NCI-H510A treated with DMSO at 0.1 percent for 48 hours (cell line): ENCODE data around the gene ASAP2.
A peak's percentile ranks its signal among the peaks of the same experiment; 100 is the strongest.

Experiments
- DNase-seq: peaks from one replicate; lab custom pipeline; 2025; lab: John Stamatoyannopoulos, UW

The ASAP2 gene

DNA sequence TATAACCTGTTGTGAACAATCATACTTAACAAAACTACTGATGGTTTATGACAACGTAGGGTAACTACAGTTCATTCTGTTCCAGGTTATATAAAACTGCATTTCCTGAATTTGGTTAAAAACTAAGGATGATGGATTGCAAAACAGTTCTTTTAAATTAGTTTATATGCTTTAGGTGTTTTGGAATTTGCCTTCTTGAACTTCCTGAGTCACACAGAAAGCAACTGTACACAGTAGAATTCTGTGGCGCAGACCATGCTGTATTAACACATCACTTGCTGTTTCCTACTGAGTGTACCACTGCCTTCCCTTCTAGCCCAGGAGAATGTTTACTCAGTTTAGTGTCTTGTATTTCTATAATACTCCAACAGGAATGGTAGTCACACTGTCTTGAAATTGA lies 197.3 kb downstream of the ASAP2 start:
- no peak for DNase-seq

DNA sequence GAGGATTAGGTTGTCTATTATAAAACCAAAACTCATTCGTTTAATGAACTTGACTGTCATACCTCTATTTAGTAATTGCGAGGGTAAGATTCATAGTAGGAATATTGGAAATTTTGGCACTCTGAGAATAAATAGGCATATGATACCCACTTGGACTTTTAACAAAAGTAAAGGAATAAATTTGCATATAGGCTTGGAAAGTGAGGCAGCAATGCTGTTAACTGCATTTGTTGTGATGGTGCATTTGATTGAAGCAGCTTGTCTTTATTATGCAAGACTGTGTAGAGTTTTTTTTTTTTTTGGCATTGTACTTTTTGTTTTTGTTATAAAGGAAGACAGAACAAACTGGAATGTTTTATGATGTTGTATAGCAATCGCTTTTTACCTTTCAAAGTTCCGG lies 197.8 kb downstream of the ASAP2 start:
- DNase-seq, result no peak

DNA sequence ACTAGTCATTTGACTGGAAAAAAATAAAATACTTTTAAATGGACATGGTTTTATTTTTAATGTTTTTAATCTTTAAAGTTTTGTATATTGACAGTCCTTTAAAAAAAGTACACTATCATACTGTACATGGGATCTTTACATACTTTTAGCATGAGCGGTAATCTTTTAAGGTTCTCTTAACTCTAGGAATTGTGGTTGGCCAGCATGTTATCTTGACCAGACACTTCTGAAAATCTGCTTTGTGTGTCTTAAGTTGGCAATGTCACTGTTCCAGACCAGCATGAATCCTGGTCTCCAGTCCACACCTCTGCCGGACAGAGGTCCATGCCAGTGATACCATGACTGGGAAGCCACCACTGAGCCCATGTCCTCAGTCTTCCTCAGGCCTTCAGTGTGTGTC lies 199.0 kb downstream of the ASAP2 start:
- no peak for DNase-seq

DNA sequence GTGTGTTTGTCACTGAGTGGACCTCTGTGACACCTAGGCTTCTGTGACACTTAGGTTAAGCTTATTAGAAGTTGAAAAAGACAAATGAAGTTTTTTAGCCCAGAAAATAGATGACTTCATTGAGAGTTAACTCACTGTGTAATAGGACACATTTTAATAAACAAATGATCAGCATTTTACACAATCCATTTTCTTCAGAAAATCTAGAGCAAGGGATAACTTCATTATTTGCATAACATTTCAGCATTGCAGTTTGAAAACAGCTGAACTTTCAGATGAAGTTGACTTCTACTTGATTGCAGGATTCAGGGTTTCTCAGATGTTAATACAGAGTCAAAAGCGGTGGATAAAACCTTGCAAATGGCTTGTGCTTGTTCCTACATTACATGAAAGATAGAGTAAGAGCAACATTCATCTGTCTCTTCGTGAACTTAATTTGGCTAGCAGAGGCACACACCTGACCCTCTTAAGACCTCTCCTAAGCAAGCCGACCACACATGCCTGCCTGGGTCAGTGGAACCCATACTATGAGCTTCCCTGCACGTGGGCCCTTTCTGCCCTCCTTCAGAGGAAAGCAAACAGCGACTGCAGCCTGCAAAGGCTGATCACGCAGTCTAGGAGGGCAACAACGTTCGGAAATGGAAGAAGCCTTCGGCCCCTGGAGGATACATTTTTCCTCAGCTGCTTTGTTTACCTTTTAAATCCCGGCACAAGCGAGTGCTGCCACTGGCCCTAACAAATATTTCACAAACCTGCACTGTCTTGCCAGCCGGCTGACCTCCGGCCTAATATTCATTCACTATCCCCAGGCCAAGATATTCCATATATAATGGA lies 200.1 kb downstream of the ASAP2 start:
- DNase-seq, result no peak

DNA sequence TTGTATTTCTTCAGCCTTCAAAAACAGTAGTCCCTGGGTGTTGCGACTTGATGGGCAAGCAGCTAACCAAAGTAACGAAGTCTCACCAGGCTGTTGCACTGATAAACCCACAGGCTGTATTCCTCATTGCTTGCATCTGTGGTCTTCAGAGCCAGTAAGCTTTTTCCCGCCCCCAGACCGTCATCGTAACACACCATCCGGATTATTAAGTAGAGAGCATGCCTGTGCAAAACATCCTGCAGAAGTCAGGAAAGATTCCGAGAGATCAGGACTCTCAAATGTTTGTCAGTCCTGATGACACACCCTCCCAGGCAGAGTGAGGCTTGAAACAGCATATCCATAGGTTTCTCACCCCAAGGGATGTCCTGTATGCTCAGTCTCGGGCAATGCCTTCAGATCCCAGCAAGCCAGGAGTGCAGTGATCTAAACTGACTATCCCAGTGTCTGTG lies 200.8 kb downstream of the ASAP2 start:
- DNase-seq, result no peak

DNA sequence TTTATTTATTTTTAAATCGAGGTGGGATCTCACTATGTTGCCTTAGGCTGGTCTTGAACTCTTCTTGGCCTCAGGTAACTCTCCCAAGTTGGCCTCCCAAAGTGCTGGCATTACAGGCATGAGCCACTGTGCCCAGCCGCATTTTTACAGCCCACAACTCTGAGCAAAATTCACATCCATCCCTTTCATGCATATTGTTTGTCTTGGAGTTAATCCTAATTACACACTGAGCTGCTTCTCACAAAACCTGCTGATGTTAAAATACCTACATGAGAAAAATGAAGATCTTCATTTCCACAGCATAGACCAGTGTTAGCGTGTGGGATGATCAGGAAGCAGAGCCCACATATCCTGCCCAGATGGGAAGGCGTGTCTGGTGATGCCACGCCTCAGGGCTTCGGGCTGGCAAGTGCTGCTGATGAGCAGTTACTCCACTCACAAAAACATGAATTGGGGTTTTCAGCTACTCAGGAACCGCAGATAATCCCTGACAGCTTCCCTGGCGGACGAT lies 202.1 kb downstream of the ASAP2 start:
- no peak for DNase-seq

DNA sequence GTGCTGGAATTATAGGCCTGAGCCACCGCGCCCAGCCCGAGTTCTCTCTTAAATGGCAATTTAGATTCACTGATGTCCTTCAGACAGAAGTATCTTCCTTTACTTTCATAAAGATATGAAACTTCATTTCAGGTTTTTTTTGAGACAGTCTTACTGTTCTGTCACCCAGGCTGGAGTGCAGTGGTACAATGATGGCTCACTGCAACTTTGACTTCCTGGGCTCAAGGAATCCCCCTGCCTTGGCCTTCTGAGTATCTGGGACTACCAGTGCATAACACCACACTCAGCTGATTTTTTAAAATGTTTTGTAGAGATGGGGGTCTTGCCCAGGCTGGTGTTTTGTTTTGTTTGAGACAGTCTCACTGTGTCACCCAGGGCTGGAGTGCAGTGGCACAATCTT lies 203.5 kb downstream of the ASAP2 start:
- DNase-seq, result no peak

DNA sequence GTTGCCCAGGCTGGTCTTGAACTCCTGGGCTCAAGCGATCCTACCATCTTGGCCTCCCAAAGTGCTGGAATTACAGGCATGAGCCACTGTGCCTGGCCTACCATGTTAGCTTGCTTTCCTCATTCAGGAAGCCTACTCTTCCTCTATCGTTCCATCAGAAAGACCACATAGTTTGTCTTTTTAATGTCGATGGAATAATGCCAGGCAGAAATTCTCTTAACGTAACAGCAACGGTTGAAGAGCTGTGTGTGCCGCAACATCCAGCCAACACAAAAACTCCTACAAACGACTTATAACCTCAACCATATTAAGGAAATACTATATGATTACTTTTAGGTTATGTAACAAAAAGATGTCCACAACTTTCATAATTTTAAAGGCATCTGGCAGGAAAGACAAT lies 206.2 kb downstream of the ASAP2 start:
- no peak for DNase-seq

DNA sequence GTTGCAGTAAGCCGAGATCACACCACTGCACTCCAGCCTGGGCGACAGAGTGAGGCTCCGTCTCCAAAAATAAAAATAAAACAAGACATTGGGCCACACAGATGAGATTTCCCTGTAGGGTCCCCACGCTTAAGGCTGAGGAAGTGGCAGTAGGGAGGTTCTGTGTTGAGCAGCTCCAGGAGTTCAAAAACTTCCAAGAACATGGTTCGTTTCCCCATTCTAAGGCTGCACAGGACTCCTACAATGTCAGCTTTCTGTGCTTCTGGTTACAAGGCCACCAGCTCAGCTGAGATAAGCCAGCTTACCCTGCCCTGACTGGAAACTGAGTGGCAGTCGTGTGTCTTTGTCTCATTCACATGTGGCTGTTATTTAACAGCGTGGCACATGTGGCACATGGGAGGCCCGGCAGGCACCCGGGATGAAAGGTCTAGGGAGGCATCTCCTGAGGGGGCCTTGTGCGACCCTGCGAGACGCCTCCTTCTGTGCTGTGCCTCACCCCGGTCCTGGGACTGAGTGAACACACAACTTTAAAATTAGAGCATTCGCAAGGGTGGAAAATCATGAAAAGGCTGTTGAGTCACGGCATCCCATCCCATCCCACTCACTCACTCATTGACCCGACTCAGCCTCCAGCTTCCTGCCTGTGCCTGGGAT lies 209.0 kb downstream of the ASAP2 start:
- no peak for DNase-seq

DNA sequence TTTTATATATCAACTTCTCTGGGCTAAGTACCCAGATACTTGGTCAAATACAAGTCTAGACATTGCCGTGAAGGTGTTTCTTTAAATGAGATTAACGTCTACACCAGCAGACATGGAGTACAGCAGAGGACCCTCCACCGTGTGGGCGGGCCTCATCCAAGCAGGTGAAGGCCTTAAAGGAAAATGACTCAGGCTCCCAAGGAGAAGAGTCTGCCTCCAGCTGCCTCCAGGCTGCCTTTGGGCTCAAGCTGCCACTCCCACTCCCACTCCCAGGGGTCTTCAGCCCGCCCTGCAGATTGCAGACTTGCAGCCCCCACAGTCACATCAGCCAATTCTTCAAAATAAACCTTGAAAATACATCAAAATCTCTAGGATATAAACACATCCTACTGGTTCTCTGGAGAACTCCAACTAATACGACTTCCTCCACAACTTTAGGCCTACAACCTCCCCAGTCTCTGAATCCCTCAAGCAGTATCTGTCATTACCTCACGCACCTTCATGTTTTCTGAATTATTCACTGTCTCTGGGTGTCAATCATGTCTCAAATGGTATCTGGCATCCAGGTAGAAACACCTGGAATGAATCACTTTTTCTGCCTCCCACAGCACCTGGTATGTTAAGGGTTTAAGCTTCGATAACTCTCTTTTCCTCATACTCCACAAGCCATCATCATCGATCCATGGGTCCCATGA lies 209.8 kb downstream of the ASAP2 start:
- DNase-seq, result no peak

DNA sequence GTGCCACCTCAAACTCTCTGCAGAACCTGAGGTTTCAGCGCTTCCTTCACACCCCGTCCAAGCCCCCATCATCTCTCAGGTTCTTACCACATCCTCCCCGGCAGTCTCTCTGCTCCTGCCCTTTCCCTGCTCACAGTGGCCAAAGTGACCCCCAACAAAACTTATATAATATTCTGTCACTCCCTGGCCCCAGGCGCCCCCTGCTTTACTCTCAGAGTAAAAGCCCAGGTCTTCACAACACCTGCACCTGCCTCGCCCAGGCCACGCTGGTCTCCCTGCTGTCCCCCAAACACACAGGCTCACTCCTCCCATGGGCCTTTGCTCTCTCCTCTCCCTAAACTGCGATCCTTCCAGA lies 210.3 kb downstream of the ASAP2 start:
- DNase-seq, result no peak

DNA sequence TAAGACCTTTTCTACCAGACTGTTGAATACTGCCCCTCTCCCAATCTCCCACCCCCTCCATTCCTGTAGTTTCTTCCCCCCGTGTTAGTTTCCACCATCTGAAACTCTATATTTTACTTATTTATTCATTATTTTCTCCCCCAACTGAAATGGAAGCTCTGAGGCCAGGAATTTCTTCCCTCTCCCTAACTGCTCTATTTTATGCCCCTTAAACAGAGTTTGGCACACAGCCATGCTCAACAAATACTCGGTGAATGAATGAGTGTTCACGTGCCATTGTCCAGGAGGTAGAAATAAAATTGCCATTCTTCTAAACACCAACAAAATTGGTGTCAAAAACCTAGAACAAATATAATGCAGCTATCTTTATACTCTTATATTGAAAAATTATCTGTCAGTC lies 211.1 kb downstream of the ASAP2 start:
- no peak for DNase-seq

DNA sequence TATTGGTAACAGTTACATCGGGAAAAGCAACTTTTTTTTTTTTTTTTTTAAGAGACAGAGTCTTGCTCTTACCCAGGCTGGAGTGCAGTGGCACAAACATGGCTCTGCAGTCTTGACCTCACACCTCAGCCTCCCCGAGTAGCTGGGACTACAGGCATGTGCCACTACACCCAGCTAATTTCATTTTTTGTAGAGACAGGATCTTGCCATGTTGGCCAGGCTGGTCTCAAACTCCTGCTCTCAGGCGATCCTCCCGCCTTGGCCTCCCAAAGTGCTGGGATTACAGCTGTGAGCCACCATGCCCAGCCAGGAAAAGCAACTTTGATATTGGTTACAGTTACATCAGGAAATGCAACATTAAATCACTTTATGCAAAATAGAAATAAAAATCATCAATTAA lies 212.1 kb downstream of the ASAP2 start:
- DNase-seq, result no peak

DNA sequence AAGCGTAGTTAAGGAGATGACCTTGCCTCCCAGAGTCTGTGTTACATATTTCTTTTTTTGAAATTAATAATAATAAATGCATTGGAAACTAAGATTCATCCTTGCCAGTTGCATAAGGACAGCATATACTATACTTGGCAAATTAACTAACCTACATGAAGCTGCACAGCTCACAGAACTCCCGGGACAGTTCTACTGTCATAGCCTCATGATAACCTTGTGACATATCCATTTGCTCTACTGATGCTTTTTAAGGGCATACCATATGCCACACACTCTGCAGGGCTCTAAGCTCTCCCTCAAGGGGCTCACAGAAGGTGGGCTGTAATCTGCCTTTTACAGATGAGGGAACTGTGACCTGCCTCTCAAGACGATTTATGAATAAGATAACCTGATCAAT lies 212.9 kb downstream of the ASAP2 start:
- DNase-seq, result no peak

DNA sequence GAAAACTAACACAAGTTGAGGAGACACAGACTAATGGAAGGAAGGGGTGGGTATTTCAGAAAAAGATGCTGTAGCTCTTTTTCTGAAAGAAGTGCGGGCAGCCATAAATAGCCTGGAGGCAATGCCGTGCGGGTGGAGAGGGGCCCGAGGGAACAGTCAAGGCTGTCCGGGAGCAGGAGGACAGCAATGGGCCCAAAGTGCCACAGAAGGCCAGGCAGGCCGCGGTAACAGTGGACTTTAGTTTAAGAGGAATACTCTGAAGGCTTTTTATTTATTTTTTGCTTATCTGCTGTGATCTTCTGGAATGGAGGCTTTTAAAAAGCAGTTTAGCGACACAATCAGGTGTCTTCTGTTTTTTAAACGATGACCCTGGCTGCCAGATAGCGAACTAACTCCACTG lies 213.9 kb downstream of the ASAP2 start:
- DNase-seq, result no peak

DNA sequence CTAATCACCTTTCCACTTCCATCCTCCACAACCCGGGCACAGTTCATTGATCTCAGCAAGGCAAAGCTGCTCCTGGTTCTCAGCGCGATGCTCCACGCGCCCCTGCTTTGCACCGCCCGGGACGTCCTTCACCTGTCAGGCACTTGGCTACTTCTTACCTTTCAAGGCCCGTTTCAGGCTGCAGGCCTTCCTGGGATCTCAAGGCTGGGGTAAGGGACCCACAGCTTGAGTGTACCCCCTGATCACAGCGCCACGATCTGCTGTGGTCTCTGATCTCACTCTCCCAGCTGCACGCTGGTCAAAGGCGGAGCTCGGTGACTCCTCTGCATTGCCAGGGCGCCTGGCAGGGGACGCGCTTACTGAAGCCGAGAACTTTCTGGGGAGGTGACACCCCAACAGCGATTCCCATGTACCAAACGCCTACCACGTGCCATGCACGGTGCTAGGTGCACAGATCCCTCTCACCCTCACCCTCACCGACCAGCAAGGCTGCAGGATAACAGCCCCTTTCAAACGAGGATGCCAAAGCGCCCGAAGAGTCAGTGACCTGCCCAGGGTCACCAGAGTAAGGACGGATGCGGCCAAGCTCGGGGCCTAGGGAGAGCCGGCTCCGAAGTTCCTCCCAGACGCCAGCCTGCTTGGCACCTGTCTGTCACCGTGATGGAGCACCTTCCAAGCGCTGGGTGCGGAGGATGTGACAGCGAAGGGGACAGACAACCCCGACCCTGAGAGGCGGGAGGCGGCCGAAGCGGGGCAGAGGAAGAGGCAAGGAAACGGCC lies 215.9 kb downstream of the ASAP2 start:
- peak; percentile 41 for DNase-seq

DNA sequence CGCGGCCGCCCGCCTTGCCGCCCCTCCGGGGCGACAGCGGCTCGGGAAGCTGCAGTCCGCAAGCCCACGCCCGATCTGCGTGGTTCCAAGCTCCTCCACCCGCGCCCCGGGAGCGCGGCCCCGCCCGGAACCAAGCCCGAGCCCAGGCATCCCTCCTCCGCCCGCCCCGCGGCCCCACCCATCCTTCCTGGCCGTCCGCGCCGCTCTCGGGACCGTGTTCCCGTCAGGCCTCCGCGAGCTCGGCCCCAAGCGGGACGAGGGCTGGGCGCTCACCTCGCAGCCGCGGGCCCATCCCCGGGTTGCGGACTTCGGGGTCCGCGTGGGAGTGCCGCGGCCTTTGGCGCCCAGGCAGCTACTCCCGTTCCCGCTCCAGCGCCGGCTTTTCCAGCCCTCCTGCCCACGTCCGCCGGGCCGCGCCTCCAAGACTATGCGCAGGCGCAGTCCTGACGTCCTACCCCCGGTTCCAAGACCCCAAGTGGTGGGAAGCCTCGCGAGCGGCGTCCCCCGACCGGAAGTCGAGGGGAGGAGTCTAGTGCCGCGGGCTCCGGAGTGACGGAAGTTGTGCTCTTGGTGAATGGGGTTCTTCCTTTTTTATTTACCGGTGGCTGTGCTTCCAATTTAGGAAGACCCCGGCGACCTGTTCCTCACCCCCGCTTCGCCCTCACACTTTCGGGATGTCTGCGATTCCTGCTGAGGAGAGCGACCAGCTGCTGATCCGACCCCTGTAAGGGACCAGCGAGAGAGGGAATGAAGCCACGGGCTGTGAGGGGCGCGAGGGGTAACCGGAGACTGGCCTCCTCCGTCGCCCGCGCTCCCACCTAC lies 216.7 kb downstream of the ASAP2 start, which contains the start of the genes CPSF3 and ITGB1BP1:
Gene CPSF3 (plus strand): TSS at position 555 of the 822 bp plus-strand sequence. CDS start 120 bp downstream, at position 675.
Gene ITGB1BP1 (minus strand): TSS at position 429 of the 822 bp plus-strand sequence. CDS start 4,831 bp downstream, outside the sequence.
- DNase-seq, result peak; percentile 97

DNA sequence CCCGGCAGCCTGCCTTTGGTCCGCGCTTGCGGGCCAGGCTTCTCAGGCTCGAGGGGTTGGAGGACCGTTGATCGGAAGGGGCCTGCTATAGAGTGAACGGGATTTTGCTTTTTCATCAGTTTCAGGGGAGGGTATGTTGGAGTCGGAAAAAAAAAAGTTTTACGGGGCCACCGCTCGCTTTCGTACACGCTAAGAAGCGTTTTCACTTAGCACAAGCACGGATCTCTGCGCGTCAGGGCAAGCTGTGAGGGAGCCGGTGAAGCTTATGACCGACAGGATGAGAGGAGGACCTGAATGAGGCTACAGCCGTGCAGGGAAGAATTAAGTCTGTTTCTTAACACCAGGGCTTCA lies 217.3 kb downstream of the ASAP2 start:
- DNase-seq, result no peak

DNA sequence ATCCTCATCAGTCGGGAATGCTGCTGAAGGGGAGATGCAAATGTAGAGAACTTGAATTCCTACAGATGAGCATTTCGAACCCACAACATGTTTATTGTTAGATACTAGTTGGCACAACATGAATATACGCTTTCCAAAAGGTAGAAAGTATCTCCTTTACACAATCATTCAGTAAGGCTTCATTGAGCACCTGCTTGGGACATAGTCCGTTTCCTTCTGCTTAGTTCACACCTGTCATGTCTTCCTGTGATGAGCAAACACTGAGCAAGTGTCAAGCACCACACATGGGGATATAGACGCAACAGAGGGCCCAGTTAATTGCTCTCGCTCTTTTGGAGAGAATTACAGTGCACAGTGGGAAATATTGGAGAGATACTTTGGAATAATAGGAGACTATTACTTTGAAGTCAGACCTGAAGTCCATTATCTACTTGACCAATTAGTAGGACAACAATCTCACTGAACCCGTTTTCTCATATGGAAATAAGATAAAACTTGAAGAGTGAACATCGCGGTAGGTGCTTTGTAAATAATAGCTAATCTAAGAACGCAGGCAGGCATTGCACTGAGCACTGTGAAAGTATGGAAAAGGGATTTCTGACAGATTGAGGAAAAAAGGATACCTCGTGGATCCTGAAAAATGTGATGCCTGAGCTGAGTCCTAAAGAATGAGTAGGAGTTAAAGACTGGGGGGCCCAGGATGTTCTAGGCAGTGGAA lies 218.0 kb downstream of the ASAP2 start:
- DNase-seq, result peak; percentile 47

DNA sequence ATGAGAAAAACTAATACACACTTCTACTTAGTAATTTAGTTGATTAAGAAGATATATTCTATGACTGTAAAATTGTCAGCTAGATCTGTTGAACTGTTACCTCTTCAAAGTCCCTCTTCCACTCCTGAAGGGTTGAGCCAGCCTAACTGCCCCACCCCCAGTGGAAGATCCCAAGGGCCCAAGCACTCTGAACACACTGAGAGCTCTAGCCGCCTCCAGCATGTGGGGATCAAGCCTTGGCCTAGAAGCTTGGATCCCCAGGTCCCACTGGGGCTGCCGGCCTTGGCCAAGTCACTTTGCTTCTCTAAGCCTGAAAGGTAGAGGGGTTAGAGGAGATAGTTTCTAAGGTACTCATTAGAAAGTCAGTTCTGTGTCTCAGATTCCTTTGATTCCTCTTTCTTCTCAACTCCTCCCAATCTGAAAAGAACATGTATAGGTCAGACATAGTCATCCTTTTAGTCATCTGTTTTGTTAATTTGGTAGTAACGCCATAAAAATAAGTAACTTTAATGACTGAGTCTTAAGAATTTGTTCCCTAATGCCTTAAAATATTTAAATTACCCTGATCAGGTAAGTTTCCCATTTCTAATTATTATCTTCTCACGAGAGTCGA lies 222.5 kb downstream of the ASAP2 start:
- DNase-seq, result no peak
